ENCODE data around the gene FLT3. TPM values are rescaled to one million over a fixed set of nuclear protein-coding genes. Genes with fewer than 3 reads are reported as not detected.
A peak's percentile ranks its signal among the peaks of the same experiment; 100 is the strongest.

FLT3 gene
- total RNA-seq, 3 donors from 2014 or later (not counting 1 experiment from before 2014, with no cell fraction given) = 0.39 to 1.8 (median 1.1) TPM

- no peak overlapping the region for H3K27ac Mint-ChIP-seq
- peaks cover 51 to 71% of the 10 kb centered on the region in 2 donors for H3K27me3 Mint-ChIP-seq (ENCODE audit: low read depth in 2 of 2)
- DNase-seq (no peak), ATAC-seq (peak in 1 of 3 donors; percentile 46)
- 6% methylated on average over 56 of the region's 56 CpGs for WGBS (ENCODE audit: insufficient coverage)
- Histone ChIP-seq H3K36me3 (ENCODE audit: control insufficient read depth, insufficient read depth, low read length) (no peaks in the 10 kb centered on the region), H3K4me3 (ENCODE audit: low read length) (no peak overlapping the region), H3K27ac (ENCODE audit: low read length) (no peak overlapping the region), H3K4me1 (ENCODE audit: control insufficient read depth, insufficient read depth, low read length) (peaks cover 15% of the 10 kb centered on the region), H3K27me3 (ENCODE audit: control insufficient read depth, insufficient read depth, low read length) (peaks cover 36% of the 10 kb centered on the region), H3K9me3 (ENCODE audit: control insufficient read depth, insufficient read depth, low read length) (no peaks in the 10 kb centered on the region)
- no peaks in the 10 kb centered on the region for H3K9me3 Mint-ChIP-seq
- no peaks in the 10 kb centered on the region for H3K36me3 Mint-ChIP-seq
- intact Hi-C loops (cut with micrococcal nuclease) = loop anchor here (10.0 kb wide), 1 partner anchor 580 kb away; no protein-coding TSS in a partner anchor
- H3K4me3 Mint-ChIP-seq = peak overlapping the region; percentile 81
- H3K4me1 Mint-ChIP-seq = peaks cover 6 to 12% of the 10 kb centered on the region in 2 donors
- TF ChIP-seq CTCF (IDR thresholded peaks at IDR 0.05) = no peak
Measured at GRCh38 chr13:27954406-27954851, 145.9 kb downstream of the FLT3 start.

DNA sequence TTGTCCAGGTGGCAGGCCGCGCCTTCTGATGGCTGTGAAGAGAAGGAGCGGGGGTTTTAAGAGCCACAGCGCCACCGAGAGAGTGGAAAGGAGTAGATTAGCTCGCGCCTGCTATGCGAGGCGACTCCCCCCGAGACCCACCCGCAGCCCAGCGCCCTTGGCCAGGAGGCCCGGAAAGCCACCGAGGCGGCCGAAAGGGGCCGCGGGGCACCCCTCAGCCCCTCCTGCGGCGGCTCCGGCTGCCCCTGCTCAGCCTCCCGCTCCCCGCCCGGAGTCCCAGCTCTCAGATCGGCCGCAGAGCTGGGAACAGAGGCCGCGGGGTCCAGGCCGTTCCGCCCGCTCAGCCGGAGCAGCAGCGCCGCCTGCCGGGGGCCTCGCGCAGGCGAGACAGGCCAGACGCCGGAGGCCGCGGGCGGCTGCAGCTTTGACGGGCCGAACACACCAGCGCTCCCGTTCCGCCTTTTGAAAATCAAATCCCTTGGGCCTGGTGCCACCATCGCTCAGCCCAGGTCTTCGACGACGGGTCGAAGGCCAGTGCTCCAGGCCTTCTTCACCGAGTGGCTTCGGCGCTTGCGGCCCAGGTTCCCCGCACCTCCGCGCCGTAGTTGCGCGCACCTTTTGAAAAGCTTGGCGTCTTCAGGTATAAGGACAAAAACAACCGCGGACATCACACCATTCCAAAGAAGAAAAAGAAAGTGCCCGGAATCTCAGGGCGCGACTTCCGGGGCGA, 146.5 kb downstream of the FLT3 start:
- intact Hi-C loops (cut with micrococcal nuclease) = loop anchor here (10.0 kb wide), 1 partner anchor 579 kb away; no protein-coding TSS in a partner anchor
- TF ChIP-seq CTCF (IDR thresholded peaks at IDR 0.05) = peak; percentile 59
- no peak overlapping the region for H3K4me3 ChIP-seq (ENCODE audit: low read length)

More for the DNA sequence above, 146.5 kb downstream of the FLT3 start:
- Histone ChIP-seq H3K27ac (ENCODE audit: low read length) (no peak overlapping the region), H3K4me1 (ENCODE audit: control insufficient read depth, insufficient read depth, low read length) (peaks cover 15% of the 10 kb centered on the region), H3K9me3 (ENCODE audit: control insufficient read depth, insufficient read depth, low read length) (no peaks in the 10 kb centered on the region), H3K36me3 (ENCODE audit: control insufficient read depth, insufficient read depth, low read length) (no peaks in the 10 kb centered on the region), H3K27me3 (ENCODE audit: control insufficient read depth, insufficient read depth, low read length) (peaks cover 34% of the 10 kb centered on the region)
- H3K27ac Mint-ChIP-seq = no peak overlapping the region
- H3K4me3 Mint-ChIP-seq = peak overlapping the region; percentile 86
- H3K9me3 Mint-ChIP-seq = no peaks in the 10 kb centered on the region
- ATAC-seq (peak; percentile 76 to 95 (median 80)), DNase-seq (peak; percentile 48 to 71)
- peaks cover 6 to 12% of the 10 kb centered on the region in 2 donors for H3K4me1 Mint-ChIP-seq
- H3K27me3 Mint-ChIP-seq (ENCODE audit: low read depth in 2 of 2) = peaks cover 47 to 71% of the 10 kb centered on the region in 2 donors
- 3% methylated on average over 71 of the region's 71 CpGs for WGBS (ENCODE audit: insufficient coverage)
- no peaks in the 10 kb centered on the region for H3K36me3 Mint-ChIP-seq

Other genes with a start within 250 kb of the FLT3 start
- not detected for gene PDX1, start 180.6 kb downstream of the FLT3 start, total RNA-seq
- not detected for gene CDX2, start 131.3 kb downstream of the FLT3 start, total RNA-seq
- gene URAD, start 111.9 kb downstream of the FLT3 start, total RNA-seq = not detected
- 10 to 100 TPM; 80.0 to 94.2 (median 91.7) TPM for gene PAN3, start 38.0 kb upstream of the FLT3 start, total RNA-seq